ENCODE data around the gene LRBA. TPM values are rescaled to one million over a fixed set of nuclear protein-coding genes. Genes with fewer than 3 reads are reported as not detected.

LRBA gene
- polyA plus RNA-seq, 2 of the 4 experiments (the other 2 are of a cell fraction): 10.7 to 25.1 TPM

DNA sequence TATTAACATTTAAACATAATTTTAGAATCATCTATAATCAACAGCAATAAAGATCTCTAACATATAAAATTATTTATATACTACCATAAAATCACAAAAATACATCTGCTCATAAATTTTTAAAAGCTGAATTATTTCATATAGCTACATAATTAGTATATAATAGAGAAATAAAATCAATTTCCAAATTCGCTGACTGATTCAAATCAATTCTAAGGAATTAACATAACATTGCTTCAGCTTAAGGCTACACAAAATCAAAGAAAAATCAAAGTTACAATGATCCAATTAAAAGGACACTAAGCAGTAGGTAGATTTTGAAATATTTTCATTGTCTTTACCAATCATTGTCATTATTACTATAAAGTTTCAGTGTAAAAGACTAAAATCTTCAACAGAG, 194.7 kb downstream of the LRBA start (continued):
- TF ChIP-seq FOSL2 (IDR thresholded peaks at IDR 0.05) (no peak), FOSL2 (CRISPR knock-in tag; IDR thresholded peaks at IDR 0.05) (no peak), EP300 (IDR thresholded peaks at IDR 0.05) (no peak)
- TF ChIP-seq, protein P1, sequence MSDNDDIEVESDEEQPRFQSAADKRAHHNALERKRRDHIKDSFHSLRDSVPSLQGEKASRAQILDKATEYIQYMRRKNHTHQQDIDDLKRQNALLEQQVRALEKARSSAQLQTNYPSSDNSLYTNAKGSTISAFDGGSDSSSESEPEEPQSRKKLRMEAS (IDR thresholded peaks at IDR 0.05): no peak
- TF ChIP-seq, protein P2, sequence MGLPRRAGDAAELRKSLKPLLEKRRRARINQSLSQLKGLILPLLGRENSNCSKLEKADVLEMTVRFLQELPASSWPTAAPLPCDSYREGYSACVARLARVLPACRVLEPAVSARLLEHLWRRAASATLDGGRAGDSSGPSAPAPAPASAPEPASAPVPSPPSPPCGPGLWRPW (IDR thresholded peaks at IDR 0.05): no peak

DNA sequence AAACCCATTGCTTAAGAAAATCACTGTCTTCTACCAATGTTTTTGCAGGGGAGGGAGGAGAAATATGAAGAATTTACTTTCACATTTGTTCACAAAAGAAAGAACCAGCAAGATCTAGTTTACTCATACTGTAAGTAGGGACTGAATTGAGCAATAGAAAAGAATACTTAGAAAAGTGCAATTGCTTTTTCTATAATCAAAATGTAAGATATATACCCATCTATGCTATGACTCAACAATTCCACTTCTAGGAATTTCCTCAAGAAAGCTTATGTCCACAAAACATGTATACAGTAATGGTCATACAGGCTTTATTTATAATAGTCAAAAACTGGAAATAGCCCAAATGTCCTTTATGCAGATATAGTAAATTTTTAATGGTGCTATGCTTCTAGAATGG, 196.4 kb downstream of the LRBA start:
- CTCF ChIA-PET: interaction anchor here (0.8 kb wide), 1 partner anchor 520 kb away, joined by 3 read pairs; no protein-coding TSS in a partner anchor
- FAIRE-seq: no peak
- TF ChIP-seq RCOR1 (IDR thresholded peaks at IDR 0.05; ENCODE audit: low read depth, low read length) (no peak), POLR2AphosphoS2 (conservative IDR thresholded peaks at IDR 0.05; ENCODE audit: low read length) (no peak), TP53 (CRISPR knock-in tag; IDR thresholded peaks at IDR 0.05) (no peak), KDM5A (IDR thresholded peaks at IDR 0.05) (no peak), FOXS1 (CRISPR knock-in tag; IDR thresholded peaks at IDR 0.05) (no peak)
- Histone ChIP-seq H3K4me1 (no peaks in the 10 kb centered on the region), H3K27ac (no peak overlapping the region), H3K4me2 (no peak overlapping the region), H3K4me3 (no peak overlapping the region), H3K9me3 (peaks cover 6% of the 10 kb centered on the region; the same call in 1 of the 3 replicates)
- POLR2A ChIA-PET: no interaction called here
- no peak for DNase-seq (ENCODE audit: low read depth in 1 of 2, low spot score in 1 of 2)
- no peak for ATAC-seq

DNA sequence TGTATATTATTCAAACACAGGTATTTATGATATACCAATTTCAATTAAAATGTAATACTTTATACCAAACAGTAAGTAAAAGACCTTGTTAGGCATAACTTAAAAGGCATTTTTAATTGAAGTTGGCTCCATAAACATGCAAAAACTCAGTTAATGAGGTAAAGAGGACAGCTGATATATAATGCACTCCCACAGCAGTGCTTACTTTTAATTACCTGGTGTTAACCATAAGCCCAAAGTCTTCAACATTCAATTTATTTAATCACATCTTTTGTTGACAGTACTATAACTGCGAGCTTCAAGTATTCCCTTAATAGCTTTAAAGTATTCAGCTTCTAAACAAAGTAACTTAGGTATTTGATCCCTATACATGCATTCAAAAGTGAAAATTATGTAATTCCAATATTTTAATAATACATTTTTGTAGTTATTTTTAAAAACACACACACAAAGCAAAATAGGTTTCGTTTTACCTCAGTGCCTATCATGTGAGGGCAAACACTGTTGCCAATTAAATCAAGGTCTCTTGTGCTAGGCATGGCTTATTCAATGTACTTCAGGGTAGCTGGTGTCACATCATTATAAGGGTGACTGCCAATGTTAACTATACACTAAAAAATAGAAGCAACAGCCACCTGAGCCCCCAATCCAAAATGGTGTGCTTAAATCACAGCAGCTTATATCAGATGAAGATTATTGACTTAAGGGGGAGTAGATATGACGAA, 197.1 kb downstream of the LRBA start:
- POLR2A ChIA-PET: no interaction called here
- ATAC-seq (no peak), FAIRE-seq (no peak), DNase-seq (ENCODE audit: low read depth in 1 of 2, low spot score in 1 of 2) (no peak)
- Histone ChIP-seq H3K4me2 (no peak overlapping the region), H3K27ac (no peak overlapping the region), H3K4me1 (no peaks in the 10 kb centered on the region), H3K4me3 (no peak overlapping the region), H3K9me3 (peaks cover 6% of the 10 kb centered on the region; the same call in 1 of the 3 replicates)
- no peak for TF ChIP-seq CHD4 (IDR thresholded peaks at IDR 0.05; ENCODE audit: borderline replicate concordance)
- TF ChIP-seq RAD21 (conservative IDR thresholded peaks at IDR 0.05 in 1 of 2, IDR thresholded peaks at IDR 0.05 in 1 of 2): no peak
- TF ChIP-seq, protein P1 (IDR thresholded peaks at IDR 0.05): no peak
- TF ChIP-seq ESRRA (IDR thresholded peaks at IDR 0.05; ENCODE audit: borderline replicate concordance, low read length): no peak
- TF ChIP-seq CEBPB (IDR thresholded peaks at IDR 0.05): no peak
- TF ChIP-seq MAZ (IDR thresholded peaks at IDR 0.05; ENCODE audit: borderline replicate concordance, low read depth, low read length): no peak
- no peak for TF ChIP-seq POLR2A (IDR thresholded peaks at IDR 0.05; ENCODE audit: low read length)
- no peak for TF ChIP-seq JUNB (IDR thresholded peaks at IDR 0.05)
- no peak for TF ChIP-seq RNF2 (IDR thresholded peaks at IDR 0.05; ENCODE audit: borderline replicate concordance, low read depth)
- no peak for TF ChIP-seq ZNF302 (CRISPR knock-in tag; IDR thresholded peaks at IDR 0.05)
- TF ChIP-seq HDAC2 (IDR thresholded peaks at IDR 0.05): no peak
- TF ChIP-seq EHF (CRISPR knock-in tag; IDR thresholded peaks at IDR 0.05): no peak
- no peak for TF ChIP-seq SMC3 (IDR thresholded peaks at IDR 0.05)
- TF ChIP-seq TP53 (CRISPR knock-in tag; IDR thresholded peaks at IDR 0.05): no peak
- no peak for TF ChIP-seq BHLHE40 (IDR thresholded peaks at IDR 0.05; ENCODE audit: low read depth, low read length)
- TF ChIP-seq CBX2 (IDR thresholded peaks at IDR 0.05; ENCODE audit: borderline replicate concordance, low read depth): no peak
- no peak for TF ChIP-seq KDM5A (IDR thresholded peaks at IDR 0.05)
- no peak for TF ChIP-seq TFCP2L1 (CRISPR knock-in tag; IDR thresholded peaks at IDR 0.05)
- no peak for TF ChIP-seq FOSB (CRISPR knock-in tag; IDR thresholded peaks at IDR 0.05)
- no peak for TF ChIP-seq GATA3 (IDR thresholded peaks at IDR 0.05; ENCODE audit: borderline replicate concordance)
- CTCF ChIA-PET: interaction anchor here (0.8 kb wide), 1 partner anchor 519 kb away, joined by 3 read pairs; no protein-coding TSS in a partner anchor
- WGBS (ENCODE audit: missing lambda C conversion rate): 89% methylated on average over 3 of the region's 3 CpGs

Measured in A549 (cell line).